GM12878 (cell line): ENCODE data around the gene CDCA7L. TPM values are rescaled to one million over a fixed set of nuclear protein-coding genes. Genes with fewer than 3 reads are reported as not detected.
A peak's percentile ranks its signal among the peaks of the same experiment; 100 is the strongest.

Experiments
- BCL11A ChIP-seq: IDR thresholded peaks from 2 replicates; pipeline ENCODE4 v1.6.1; 2011; ENCODE audit warnings: low read depth, low read length
- BCL3 ChIP-seq: IDR thresholded peaks from 2 replicates; pipeline ENCODE4 v1.6.1; 2011; ENCODE audit warnings: borderline replicate concordance, low read depth, mild to moderate bottlenecking, moderate library complexity, low read length; ENCODE audit not compliant: insufficient read depth, poor library complexity, severe bottlenecking
- CHD2 ChIP-seq: IDR thresholded peaks from 2 replicates; pipeline ENCODE4 v1.6.1; 2011; ENCODE audit warnings: low read depth, low read length, improper control_type of control experiment, borderline replicate concordance
- DPF2 ChIP-seq: fragments of 450-650 bp; IDR thresholded peaks from 2 replicates; pipeline ENCODE4 v1.6.1; 2017; ENCODE audit warnings: mild to moderate bottlenecking
- E4F1 ChIP-seq: fragments of 450-650 bp; IDR thresholded peaks from 2 replicates; pipeline ENCODE4 v1.6.1; 2018; ENCODE audit warnings: borderline replicate concordance, mild to moderate bottlenecking; ENCODE audit not compliant: partially characterized antibody
- EP300 ChIP-seq, 2 experiments: fragments of 150-350 bp in 1 of 2; IDR thresholded peaks; 2 replicates each; pipeline ENCODE4 v1.6.1; 2011 to 2012; ENCODE audit warnings: low read depth in 2 of 2, low read length in 2 of 2, borderline replicate concordance in 1 of 2, improper control_type of control experiment in 1 of 2, inconsistent platforms in 1 of 2; ENCODE audit not compliant: control insufficient read depth in 1 of 2
- FOXM1 ChIP-seq: IDR thresholded peaks from 2 replicates; pipeline ENCODE4 v1.6.1; 2012; ENCODE audit warnings: low read depth, mild to moderate bottlenecking, inconsistent platforms, low read length, moderate library complexity
- GABPA ChIP-seq: IDR thresholded peaks from 2 replicates; pipeline ENCODE4 v1.6.1; 2014; ENCODE audit warnings: antibody characterized with exemption, low read depth, mild to moderate bottlenecking, inconsistent platforms
- HDAC2 ChIP-seq: fragments of 200-600 bp; sonication (generic); IDR thresholded peaks from 2 replicates; pipeline ENCODE4 v1.6.1; 2017
- KDM1A ChIP-seq: fragments of 200-600 bp; sonication (generic); IDR thresholded peaks from 2 replicates; pipeline ENCODE4 v1.6.1; 2016; ENCODE audit warnings: borderline replicate concordance
- KLF5 ChIP-seq: fragments of 450-650 bp; IDR thresholded peaks from 2 replicates; pipeline ENCODE4 v1.6.1; 2014; ENCODE audit warnings: mild to moderate bottlenecking; ENCODE audit not compliant: partially characterized antibody
- MAX ChIP-seq: IDR thresholded peaks from 2 replicates; pipeline ENCODE4 v1.6.1; 2012; ENCODE audit warnings: low read depth, low read length, improper control_type of control experiment
- MEF2A ChIP-seq: IDR thresholded peaks from 2 replicates; pipeline ENCODE4 v1.6.1; 2011; ENCODE audit warnings: low read depth, mild to moderate bottlenecking, low read length, moderate library complexity; ENCODE audit not compliant: insufficient read depth
- MXI1 ChIP-seq: fragments of 150-350 bp; IDR thresholded peaks from 2 replicates; pipeline ENCODE4 v1.6.1; 2011; ENCODE audit warnings: low read depth, mild to moderate bottlenecking, inconsistent platforms, low read length, improper control_type of control experiment
- NBN ChIP-seq: fragments of 450-650 bp; IDR thresholded peaks from 2 replicates; pipeline ENCODE4 v1.6.1; 2016
- NFXL1 ChIP-seq: fragments of 450-650 bp; IDR thresholded peaks from 2 replicates; pipeline ENCODE4 v1.6.1; 2017; ENCODE audit warnings: antibody characterized with exemption, mild to moderate bottlenecking, borderline replicate concordance
- NFYB ChIP-seq: IDR thresholded peaks from 2 replicates; pipeline ENCODE4 v1.6.1; 2011; ENCODE audit warnings: low read depth, mild to moderate bottlenecking, low read length, improper control_type of control experiment, moderate library complexity; ENCODE audit not compliant: insufficient read depth
- PAX5 ChIP-seq: IDR thresholded peaks from 2 replicates; pipeline ENCODE4 v1.6.1; 2011; ENCODE audit warnings: low read depth, low read length, borderline replicate concordance
- PML ChIP-seq: IDR thresholded peaks from 2 replicates; pipeline ENCODE4 v1.6.1; 2012; ENCODE audit warnings: low read length, inconsistent platforms
- RB1 ChIP-seq: fragments of 450-650 bp; formaldehyde crosslinking; IDR thresholded peaks from 2 replicates; pipeline ENCODE4 v1.6.1; 2017; ENCODE audit warnings: mild to moderate bottlenecking, borderline replicate concordance
- RCOR1 ChIP-seq: conservative IDR thresholded peaks from 2 replicates; pipeline ENCODE4 v1.6.1; 2012; ENCODE audit warnings: low read depth, low read length, improper control_type of control experiment
- SREBF2 ChIP-seq: IDR thresholded peaks from 2 replicates; pipeline ENCODE4 v1.6.1; 2012; ENCODE audit warnings: mild to moderate bottlenecking, low read length
- TBL1XR1 ChIP-seq: IDR thresholded peaks from 2 replicates; pipeline ENCODE4 v1.6.1; 2012; ENCODE audit warnings: low read depth, low read length, improper control_type of control experiment
- polyA plus RNA-seq, 11 experiments: library from polyadenylated mRNA; depleted of rRNA in 4 of 11; unstranded in 6 of 11; stranded (reverse) in 5 of 11; fragments of >200 nt; fragmentation: Nextera tagmentation in 4 of 11; fragmentation: Illumina TruSeq in 1 of 11; extraction: Ambion mirVana in 4 of 11; extraction: Trizol in 1 of 11; gene quantifications; 1 replicate in 1 of 11; 2 replicates in 10 of 11; pipeline versions ENCODE4 v1.2.1 to v1.2.3, GENCODE V29; 2011 to 2016; ENCODE audit warnings: inconsistent platforms in 2 of 11, missing spikeins in 2 of 11, low read depth in 1 of 11
- total RNA-seq, 4 experiments: library from RNA; depleted of rRNA in 3 of 4; stranded (reverse); fragments of >200 nt in 3 of 4; fragmentation: Illumina TruSeq in 1 of 4; extraction: Trizol in 1 of 4; gene quantifications; 2 replicates each; pipeline versions ENCODE4 v1.2.1 to v1.2.3, GENCODE V29; 2013 to 2021
- TF ChIP-seq, protein P1 (sequence below): IDR thresholded peaks from 2 replicates; pipeline ENCODE4 v1.6.1; 2011; ENCODE audit warnings: low read depth, mild to moderate bottlenecking, low read length, moderate library complexity, borderline replicate concordance; ENCODE audit errors: extremely low read depth
- TF ChIP-seq, protein P2 (sequence below): fragments of 450-650 bp; IDR thresholded peaks from 2 replicates; pipeline ENCODE4 v1.6.1; 2017; ENCODE audit warnings: mild to moderate bottlenecking

CDCA7L gene
- total and polyA plus RNA-seq, 10 of the 15 experiments (the other 5 are each of a cell fraction or from before 2014, with no cell fraction given), result 30.3 to 92.2 (median 68.5) TPM

DNA sequence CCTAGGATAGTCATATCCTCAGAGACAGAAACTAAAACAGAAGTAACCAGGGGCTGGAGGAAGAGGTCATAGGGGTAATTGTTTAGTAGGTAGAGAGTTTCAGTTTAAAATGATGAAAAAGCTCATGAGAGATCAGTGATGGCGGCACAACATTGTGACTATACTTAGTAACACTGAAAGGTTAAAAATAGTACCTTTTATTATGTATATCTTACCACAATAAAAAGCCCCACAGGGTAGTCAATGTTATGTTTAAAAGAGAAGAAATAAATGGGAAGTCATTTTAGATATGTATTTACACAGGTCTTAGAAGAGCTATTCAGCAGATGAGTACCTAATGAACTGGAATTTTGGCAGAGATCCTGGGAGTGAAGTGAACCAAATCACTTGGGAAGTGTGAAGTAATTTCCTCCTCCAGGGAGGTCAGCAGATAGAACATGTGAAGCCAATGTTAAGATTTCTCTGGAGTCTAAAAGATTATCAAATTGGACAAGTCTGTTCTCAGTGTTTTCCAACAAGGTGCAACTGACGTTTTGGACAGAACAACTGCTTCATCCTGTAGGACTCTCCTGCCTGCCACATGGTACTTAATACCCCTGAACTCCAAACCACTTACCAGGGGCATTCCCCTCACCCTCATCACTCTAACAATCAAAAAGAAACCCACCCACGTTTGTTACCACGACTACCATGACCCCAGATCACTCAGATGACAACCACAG lies 6.4 kb downstream of the CDCA7L start (continued):
- no peak for TF ChIP-seq NFYB
- TF ChIP-seq SREBF2, result no peak
- peak; percentile 62; the same call in 1 of the 2 replicates for TF ChIP-seq MXI1
- no peak for TF ChIP-seq RB1
- TF ChIP-seq BCL11A, result peak; percentile 94
- TF ChIP-seq EP300 (IDR thresholded peaks at IDR 0.05; ENCODE audit: borderline replicate concordance in 1 of 2, control insufficient read depth in 1 of 2, low read depth in 2 of 2, low read length in 2 of 2), result peak; percentile 92; a peak in 3 of 4 replicates
- peak; percentile 99 for TF ChIP-seq FOXM1
- peak; percentile 64 for TF ChIP-seq GABPA
- TF ChIP-seq MEF2A, result peak; percentile 96
- TF ChIP-seq BCL3, result peak; percentile 94
- peak; percentile 77; the same call in 1 of the 2 replicates for TF ChIP-seq PML
- TF ChIP-seq MAX, result no peak
- peak; percentile 68 for TF ChIP-seq NBN
- TF ChIP-seq, protein P1, sequence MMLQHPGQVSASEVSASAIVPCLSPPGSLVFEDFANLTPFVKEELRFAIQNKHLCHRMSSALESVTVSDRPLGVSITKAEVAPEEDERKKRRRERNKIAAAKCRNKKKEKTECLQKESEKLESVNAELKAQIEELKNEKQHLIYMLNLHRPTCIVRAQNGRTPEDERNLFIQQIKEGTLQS, result no peak
- TF ChIP-seq KDM1A, result no peak
- TF ChIP-seq KLF5, result no peak
- no peak for TF ChIP-seq NFXL1
- TF ChIP-seq, protein P2, sequence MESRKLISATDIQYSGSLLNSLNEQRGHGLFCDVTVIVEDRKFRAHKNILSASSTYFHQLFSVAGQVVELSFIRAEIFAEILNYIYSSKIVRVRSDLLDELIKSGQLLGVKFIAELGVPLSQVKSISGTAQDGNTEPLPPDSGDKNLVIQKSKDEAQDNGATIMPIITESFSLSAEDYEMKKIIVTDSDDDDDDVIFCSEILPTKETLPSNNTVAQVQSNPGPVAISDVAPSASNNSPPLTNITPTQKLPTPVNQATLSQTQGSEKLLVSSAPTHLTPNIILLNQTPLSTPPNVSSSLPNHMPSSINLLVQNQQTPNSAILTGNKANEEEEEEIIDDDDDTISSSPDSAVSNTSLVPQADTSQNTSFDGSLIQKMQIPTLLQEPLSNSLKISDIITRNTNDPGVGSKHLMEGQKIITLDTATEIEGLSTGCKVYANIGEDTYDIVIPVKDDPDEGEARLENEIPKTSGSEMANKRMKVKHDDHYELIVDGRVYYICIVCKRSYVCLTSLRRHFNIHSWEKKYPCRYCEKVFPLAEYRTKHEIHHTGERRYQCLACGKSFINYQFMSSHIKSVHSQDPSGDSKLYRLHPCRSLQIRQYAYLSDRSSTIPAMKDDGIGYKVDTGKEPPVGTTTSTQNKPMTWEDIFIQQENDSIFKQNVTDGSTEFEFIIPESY, result no peak
- TF ChIP-seq CHD2, result 0 out of 2 replicates have a peak, but pooled peaks have one; percentile 65
- no peak for TF ChIP-seq HDAC2
- TF ChIP-seq PAX5, result no peak; the same call in none of the 2 replicates
- no peak for TF ChIP-seq RCOR1
- TF ChIP-seq TBL1XR1, result peak; percentile 96
- TF ChIP-seq DPF2, result peak; percentile 96
- no peak for TF ChIP-seq E4F1
